Right lobe of liver (tissue), 4 donors: Measurements from ENCODE around the gene LIN52.

Experiments used
- CTCF ChIP-seq, 4 donors: fragments of 200-600 bp in 3 of 4; fragments of 450-650 bp in 1 of 4; IDR thresholded peaks; one replicate each; pipeline versions ENCODE4 v1.5.1 to v1.8.0; 2016 to 2022; ENCODE audit warnings: antibody characterized with exemption in 4 of 4, mild to moderate bottlenecking in 2 of 4
- POLR2A ChIP-seq: fragments of 450-650 bp; IDR thresholded peaks from one replicate; pipeline ENCODE4 v1.6.1; 2017; ENCODE audit warnings: antibody characterized with exemption, mild to moderate bottlenecking
- donor health status: DM: no; HTN: no; CAD: no.
- donor health status: DM: no; HTN: no; CAD: no.
- donor health status: DM: no; HTN: yes; CAD: no.

- TF ChIP-seq CTCF (IDR thresholded peaks at IDR 0.05) (no peak), POLR2A (no peak)
Observed at GRCh38 chr14:74035556-74035955, 49.2 kb upstream of the LIN52 start.
